IMR-90 (cell line): ENCODE data around the gene UBE2E2. TPM values are rescaled to one million over a fixed set of nuclear protein-coding genes. Genes with fewer than 3 reads are reported as not detected.

ENCODE experiments used
- ATAC-seq: fragments of 200-7000 bp; cut with Tn5 transposase; 2 replicates; pipeline ENCODE4 v1.9.1; 2020; ENCODE audit warnings: low read depth, mild to moderate bottlenecking, moderate library complexity
- BruUV-seq: library from RNA; stranded (reverse); fragments of 400-500 nt; replicated peaks from 2 replicates; lab custom pipeline; 2021; lab: Mats Ljungman, UMichigan
- CTCF ChIA-PET: fragments of 300-600 bp; formaldehyde crosslinking; extraction: SDS; loops from one replicate; lab custom pipeline; 2021; ENCODE audit warnings: antibody characterized with exemption; lab: Yijun Ruan, JAX
- POLR2A ChIA-PET: fragments of 300-600 bp; sonication (Branson Sonifier 250); formaldehyde crosslinking; loops from one replicate; lab custom pipeline; 2022; ENCODE audit warnings: antibody characterized with exemption; ENCODE audit not compliant: unreplicated experiment; lab: Charles Lee
- DNase-seq: peaks from one replicate; pipeline ENCODE4 v3.0.0; 2013
- H2AFZ ChIP-seq: replicated peaks from 2 replicates; pipeline ENCODE3; 2013; ENCODE audit warnings: low read length, mild to moderate bottlenecking; ENCODE audit not compliant: poor library complexity
- H2AK5ac ChIP-seq: 2 replicates; pipeline ENCODE4 v1.6.1; 2013; ENCODE audit warnings: low read depth, low read length, inconsistent platforms
- H2AK9ac ChIP-seq: replicated peaks from 2 replicates; pipeline ENCODE3; 2013; ENCODE audit warnings: mild to moderate bottlenecking, low read depth, low read length, moderate library complexity; ENCODE audit not compliant: poor library complexity
- H2BK120ac ChIP-seq: 2 replicates; pipeline ENCODE4 v1.6.1; 2013; ENCODE audit warnings: low read depth, low read length, inconsistent platforms
- H2BK15ac ChIP-seq: 3 replicates; pipeline ENCODE4 v1.6.1; 2013; ENCODE audit warnings: low read depth, low read length, inconsistent platforms
- H2BK20ac ChIP-seq: 2 replicates; pipeline ENCODE4 v1.6.1; 2013; ENCODE audit warnings: low read depth, mild to moderate bottlenecking, inconsistent platforms, low read length, moderate library complexity
- H2BK5ac ChIP-seq: 2 replicates; pipeline ENCODE4 v1.6.1; 2013; ENCODE audit warnings: mild to moderate bottlenecking, low read depth, low read length, inconsistent platforms; ENCODE audit not compliant: poor library complexity, severe bottlenecking
- H3K14ac ChIP-seq: replicated peaks from 2 replicates; pipeline ENCODE4 v1.6.1; 2013; ENCODE audit warnings: low read depth, low read length, inconsistent platforms
- H3K18ac ChIP-seq: 2 replicates; pipeline ENCODE4 v1.6.1; 2013; ENCODE audit warnings: low read depth, low read length, control low read depth
- H3K23ac ChIP-seq: 2 replicates; pipeline ENCODE4 v1.6.1; 2013; ENCODE audit warnings: low read depth, low read length, inconsistent platforms
- H3K27ac ChIP-seq: 2 replicates; pipeline ENCODE4 v1.5.1; 2013; ENCODE audit warnings: mild to moderate bottlenecking, control low read depth, low read length; ENCODE audit not compliant: insufficient read depth
- H3K27me3 ChIP-seq: 2 replicates; pipeline ENCODE4 v1.6.1; 2013; ENCODE audit warnings: low read length; ENCODE audit not compliant: control insufficient read depth, insufficient read depth
- H3K36me3 ChIP-seq: 2 replicates; pipeline ENCODE4 v1.6.1; 2013; ENCODE audit warnings: low read length, mixed read lengths; ENCODE audit not compliant: control insufficient read depth, insufficient read depth
- H3K4ac ChIP-seq: 2 replicates; pipeline ENCODE4 v1.6.1; 2013; ENCODE audit warnings: low read depth, low read length, inconsistent platforms
- H3K4me1 ChIP-seq: 2 replicates; pipeline ENCODE4 v1.6.1; 2013; ENCODE audit warnings: low read length, mixed read lengths; ENCODE audit not compliant: control insufficient read depth, insufficient read depth
- H3K4me2 ChIP-seq: 2 replicates; pipeline ENCODE4 v1.6.1; 2013; ENCODE audit warnings: low read depth, mild to moderate bottlenecking, control low read depth, low read length, moderate library complexity
- H3K4me3 ChIP-seq: 2 replicates; pipeline ENCODE4 v1.5.1; 2013; ENCODE audit warnings: low read depth, mild to moderate bottlenecking, control low read depth, low read length, moderate library complexity; ENCODE audit not compliant: insufficient read depth
- H3K56ac ChIP-seq: 2 replicates; pipeline ENCODE4 v1.6.1; 2013; ENCODE audit warnings: low read length, inconsistent platforms; ENCODE audit not compliant: insufficient read depth; ENCODE audit errors: extremely low read depth
- H3K79me1 ChIP-seq, 2 experiments: 2 replicates each; pipeline ENCODE4 v1.6.1; 2013; ENCODE audit warnings: low read length in 2 of 2, inconsistent platforms in 1 of 2, low read depth in 1 of 2
- H3K9ac ChIP-seq: 2 replicates; pipeline ENCODE4 v1.6.1; 2013; ENCODE audit warnings: low read depth, low read length, control low read depth
- H3K9me1 ChIP-seq: 2 replicates; pipeline ENCODE4 v1.6.1; 2013; ENCODE audit warnings: low read length, inconsistent platforms; ENCODE audit not compliant: insufficient read depth
- H3K9me3 ChIP-seq: 2 replicates; pipeline ENCODE4 v1.6.1; 2013; ENCODE audit warnings: low read length; ENCODE audit not compliant: control insufficient read depth, insufficient read depth
- H4K20me1 ChIP-seq: 2 replicates; pipeline ENCODE4 v1.6.1; 2013; ENCODE audit warnings: low read length, inconsistent platforms; ENCODE audit not compliant: insufficient read depth
- H4K5ac ChIP-seq: 2 replicates; pipeline ENCODE4 v1.6.1; 2013; ENCODE audit warnings: mild to moderate bottlenecking, low read depth, low read length, control low read depth
- H4K8ac ChIP-seq, 2 experiments: 2 replicates each; pipeline ENCODE4 v1.6.1; 2013; ENCODE audit warnings: low read depth in 2 of 2, low read length in 2 of 2, control low read depth in 1 of 2, inconsistent platforms in 1 of 2
- H4K91ac ChIP-seq: 2 replicates; pipeline ENCODE4 v1.6.1; 2013; ENCODE audit warnings: low read depth, low read length, inconsistent platforms; ENCODE audit not compliant: insufficient read depth
- MAFK ChIP-seq: IDR thresholded peaks from 2 replicates; pipeline ENCODE4 v1.6.1; 2012; ENCODE audit warnings: low read depth, low read length, improper control_type of control experiment
- MXI1 ChIP-seq: IDR thresholded peaks from 2 replicates; pipeline ENCODE4 v1.6.1; 2012; ENCODE audit warnings: low read depth, mild to moderate bottlenecking, low read length, moderate library complexity, borderline replicate concordance
- WGBS, 2 experiments: methylation state at CpG; one replicate each; pipeline versions ENCODE4 v1.1.5 to v1.1.7; 2013; ENCODE audit warnings: missing lambda C conversion rate in 2 of 2; ENCODE audit not compliant: insufficient read length in 1 of 2; ENCODE audit errors: extremely low coverage in 2 of 2; 5-methylcytosine and 5-hydroxymethylcytosine counted together
- dilution Hi-C: fragments of 300-500 bp; cut with HindIII; formaldehyde crosslinking; loops from one replicate; pipeline ENCODE4 v1.14.3; 2018; ENCODE audit warnings: low sequenced_read_pairs; ENCODE audit not compliant: unreplicated experiment
- in situ Hi-C: fragments of 300-500 bp; cut with MboI; formaldehyde crosslinking; loops from 3 replicates; pipeline ENCODE4 v1.14.3; 2019; ENCODE audit warnings: low sequenced_read_pairs, inconsistent platforms, mixed read lengths
- intact Hi-C: fragments of 100-400 bp; cut with micrococcal nuclease; formaldehyde crosslinking; loops from 2 replicates; pipeline ENCODE4 v1.10.0; 2022
- polyA plus RNA-seq, 3 experiments: library from polyadenylated mRNA; depleted of rRNA; stranded (reverse); fragments of >200 nt; gene quantifications; 2 replicates each; pipeline ENCODE4 v1.2.3, GENCODE V29; 2012; ENCODE audit warnings: low replicate concordance in 1 of 3
- total RNA-seq: library from RNA; depleted of rRNA; stranded (reverse); fragments of >200 nt; gene quantifications from 2 replicates; pipeline ENCODE4 v1.2.3, GENCODE V29; 2012

The UBE2E2 gene
- total and polyA plus RNA-seq, 2 of the 4 experiments (the other 2 are of a cell fraction), result 18.6 to 32.7 TPM

- in situ Hi-C loops (no loop called here), intact Hi-C loops (no loop called here), dilution Hi-C loops (no loop called here)
- Histone ChIP-seq H3K27me3 (no peaks in the 10 kb centered on the region), H3K18ac (no peak overlapping the region), H3K4me3 (no peak overlapping the region), H3K56ac (no peak overlapping the region), H4K20me1 (no peaks in the 10 kb centered on the region; the same call in 1 of the 2 replicates), H2BK15ac (no peak overlapping the region), H3K9me1 (no peaks in the 10 kb centered on the region), H2AFZ (no peak overlapping the region), H4K91ac (no peak overlapping the region), H3K4me1 (peaks cover 4% of the 10 kb centered on the region), H4K5ac (no peak overlapping the region), H3K4me2 (no peak overlapping the region), H3K36me3 (no peaks in the 10 kb centered on the region), H2AK5ac (no peak overlapping the region), H3K4ac (no peak overlapping the region), H3K23ac (no peak overlapping the region), H2AK9ac (no peak overlapping the region), H2BK5ac (no peak overlapping the region), H3K14ac (no peak overlapping the region), H2BK120ac (no peak overlapping the region), H3K9me3 (no peaks in the 10 kb centered on the region), H3K79me1 (0 out of 4 replicates have a peak, but pooled peaks cover 0 to 3% of the 10 kb centered on the region in 2 experiments), H3K27ac (no peak overlapping the region), H4K8ac (no peak overlapping the region), H3K9ac (no peak overlapping the region), H2BK20ac (no peak overlapping the region)
- ChIA-PET CTCF (no interaction called here), POLR2A (no interaction called here)
- TF ChIP-seq MAFK (peak; percentile 26; the same call in 1 of the 2 replicates), MXI1 (no peak)
- no CpG with 5 or more reads among the region's 2 CpGs for WGBS, 2 experiments
- no TSS peak for BruUV-seq
- DNase-seq (no peak), ATAC-seq (no peak)
Observed at GRCh38 chr3:23450806-23451205, 247.7 kb downstream of the UBE2E2 start.
